ENCODE results near the gene FBXO24.
"Not testable (repeated sequence)": the region's sequence is repeated elsewhere in the genome, so short reads cannot be mapped to it uniquely, and the experiment has no call there.

The FBXO24 gene, protein sequence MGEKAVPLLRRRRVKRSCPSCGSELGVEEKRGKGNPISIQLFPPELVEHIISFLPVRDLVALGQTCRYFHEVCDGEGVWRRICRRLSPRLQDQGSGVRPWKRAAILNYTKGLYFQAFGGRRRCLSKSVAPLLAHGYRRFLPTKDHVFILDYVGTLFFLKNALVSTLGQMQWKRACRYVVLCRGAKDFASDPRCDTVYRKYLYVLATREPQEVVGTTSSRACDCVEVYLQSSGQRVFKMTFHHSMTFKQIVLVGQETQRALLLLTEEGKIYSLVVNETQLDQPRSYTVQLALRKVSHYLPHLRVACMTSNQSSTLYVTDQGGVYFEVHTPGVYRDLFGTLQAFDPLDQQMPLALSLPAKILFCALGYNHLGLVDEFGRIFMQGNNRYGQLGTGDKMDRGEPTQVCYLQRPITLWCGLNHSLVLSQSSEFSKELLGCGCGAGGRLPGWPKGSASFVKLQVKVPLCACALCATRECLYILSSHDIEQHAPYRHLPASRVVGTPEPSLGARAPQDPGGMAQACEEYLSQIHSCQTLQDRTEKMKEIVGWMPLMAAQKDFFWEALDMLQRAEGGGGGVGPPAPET

DNA sequence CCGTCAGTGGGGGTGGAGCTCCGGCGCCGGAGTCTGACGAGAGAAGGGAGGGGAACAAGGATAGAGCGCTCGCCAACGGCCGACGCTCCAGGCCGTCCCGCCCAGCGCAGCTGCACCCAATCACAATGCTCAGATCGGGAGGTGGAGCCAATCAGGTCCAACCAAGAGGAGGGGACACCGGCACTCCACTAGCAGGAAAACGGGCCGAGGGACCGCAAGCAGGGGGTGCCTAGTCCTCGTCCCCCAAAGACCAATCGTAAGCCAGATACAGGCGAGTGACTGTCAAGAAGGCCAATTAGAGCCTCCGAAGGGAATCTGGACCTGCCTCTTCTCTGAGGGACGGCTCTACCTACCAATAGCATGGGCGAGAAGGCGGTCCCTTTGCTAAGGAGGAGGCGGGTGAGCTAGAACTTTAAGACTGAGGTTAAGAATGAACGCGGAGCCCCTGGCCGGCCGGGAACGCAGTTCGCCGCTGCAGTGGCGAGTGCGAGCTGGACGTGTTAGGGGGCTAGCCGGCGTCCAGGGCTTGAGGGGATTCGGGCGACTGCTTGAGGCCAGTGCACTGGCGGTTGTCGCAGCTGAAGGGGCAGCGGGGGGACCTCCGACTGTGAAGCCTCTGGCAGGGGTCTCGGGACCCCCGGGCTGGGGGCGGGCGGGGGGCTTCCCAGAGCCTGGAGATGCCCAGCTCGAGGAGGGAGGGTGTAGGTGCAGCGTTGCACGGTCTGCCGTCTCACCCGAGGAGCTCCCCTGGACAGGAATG lies at the start of gene FBXO24:
TSS of gene FBXO24 (plus strand) at position 63 of the 760 bp plus-strand sequence. CDS start at position 361, 298 bp downstream.
- DNase-seq (ENCODE audit: low read depth, low spot score), result peak; percentile 98

DNA sequence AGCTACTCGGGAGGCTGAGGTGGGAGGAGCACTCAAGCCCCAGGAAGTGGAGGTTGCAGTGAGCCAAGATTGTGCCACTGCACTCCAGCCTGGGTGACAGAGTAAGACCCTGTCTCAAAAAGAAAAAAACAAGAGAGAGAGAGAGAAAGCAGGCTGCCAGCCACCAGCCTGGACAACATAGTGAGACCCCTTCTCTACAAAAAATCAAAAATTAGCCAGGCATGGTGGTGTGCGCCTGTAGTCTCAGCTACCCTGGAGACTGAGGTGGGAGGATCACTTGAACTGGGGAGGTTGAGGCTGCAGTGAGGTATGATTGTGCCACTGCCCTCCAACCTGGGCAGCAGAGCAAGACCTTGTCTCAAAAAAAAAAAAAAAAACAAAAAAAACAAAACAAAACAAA lies 49.4 kb upstream of the FBXO24 start:
- DNase-seq (ENCODE audit: low read depth, low spot score), result not testable (repeated sequence)

DNA sequence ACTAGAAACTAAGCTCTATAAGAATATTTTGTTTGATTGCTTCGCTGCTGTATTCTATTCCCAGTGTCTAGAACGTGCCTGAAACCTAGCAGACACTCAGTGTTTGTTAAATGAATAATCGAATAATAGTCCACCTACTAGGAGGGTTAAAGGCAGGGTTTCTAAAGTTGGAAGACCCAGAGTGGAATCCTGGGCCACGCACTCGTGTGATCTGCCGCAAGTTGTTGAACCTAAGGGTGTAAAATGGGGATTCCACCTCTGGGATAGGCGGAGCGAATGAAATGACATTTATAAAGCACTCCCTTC lies 47.8 kb upstream of the FBXO24 start:
- DNase-seq (ENCODE audit: low read depth, low spot score), result no peak

DNA sequence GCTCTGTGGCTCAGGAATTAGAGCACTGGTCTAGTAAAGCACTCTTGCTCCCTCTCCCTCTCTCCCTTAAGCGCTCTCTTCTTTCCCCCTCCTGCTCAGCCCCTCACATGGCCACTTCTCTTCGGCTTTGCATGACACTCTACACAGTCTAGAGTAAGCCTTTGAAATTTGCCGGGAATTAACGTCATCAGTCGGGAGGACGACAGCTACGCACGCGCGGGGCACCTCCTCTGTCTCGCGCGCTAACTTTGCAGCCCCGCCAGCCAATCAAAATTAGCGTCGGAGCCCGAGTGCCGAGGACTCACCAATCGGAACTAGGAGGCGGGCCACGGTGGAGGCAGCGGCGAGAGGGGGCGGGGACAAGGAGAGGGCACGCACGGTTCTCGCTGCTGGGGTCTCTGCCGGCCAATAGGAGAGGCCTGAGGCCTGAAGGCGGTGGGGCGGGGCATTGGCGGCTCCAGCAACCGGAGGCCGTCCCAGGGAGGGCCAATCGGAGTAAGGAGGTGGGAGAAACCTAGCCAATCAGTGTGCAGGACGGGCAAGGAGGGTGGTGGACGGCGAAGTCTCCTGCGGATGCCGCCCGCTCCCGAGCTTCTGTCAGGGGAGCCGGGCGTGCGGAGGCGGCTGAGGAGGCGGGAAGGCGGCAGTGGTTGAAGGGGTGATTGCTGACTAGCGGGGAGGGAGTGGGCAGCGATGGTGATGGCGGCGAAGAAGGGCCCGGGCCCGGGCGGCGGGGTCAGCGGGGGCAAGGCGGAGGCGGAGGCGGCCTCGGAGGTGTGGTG lies 47.3 kb upstream of the FBXO24 start, which contains the start of gene AGFG2:
TSS of gene AGFG2 (plus strand) at position 550 of the 782 bp plus-strand sequence. CDS start at position 694, 144 bp downstream.
- DNase-seq (ENCODE audit: low read depth, low spot score), result peak; percentile 97

DNA sequence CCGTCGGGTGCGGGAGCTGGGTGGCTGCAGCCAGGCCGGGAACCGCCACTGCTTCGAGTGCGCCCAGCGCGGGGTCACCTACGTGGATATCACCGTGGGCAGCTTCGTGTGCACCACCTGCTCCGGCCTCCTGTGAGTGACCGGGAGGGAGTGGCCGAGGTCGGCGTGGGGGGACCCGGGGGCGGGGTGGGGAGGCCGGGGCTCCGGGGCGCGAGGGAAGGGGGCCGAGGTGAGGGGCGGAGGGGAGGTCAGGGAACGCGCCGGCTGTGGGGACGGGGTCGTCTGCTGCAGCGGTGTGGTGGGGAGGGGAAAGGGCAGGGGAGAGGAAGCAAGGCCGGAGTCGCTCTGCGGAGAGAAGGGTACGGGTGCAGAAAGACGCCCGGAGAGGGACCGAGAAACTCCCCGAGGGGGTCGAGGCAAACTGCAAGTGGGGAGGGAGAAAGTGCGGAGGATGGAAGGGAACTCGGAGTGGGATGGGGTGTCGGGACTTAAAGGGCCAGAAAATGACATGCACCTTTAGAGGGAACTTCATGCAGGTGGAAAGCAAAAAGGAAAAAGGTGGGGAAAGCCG lies 46.6 kb upstream of the FBXO24 start:
- no peak for DNase-seq (ENCODE audit: low read depth, low spot score)

DNA sequence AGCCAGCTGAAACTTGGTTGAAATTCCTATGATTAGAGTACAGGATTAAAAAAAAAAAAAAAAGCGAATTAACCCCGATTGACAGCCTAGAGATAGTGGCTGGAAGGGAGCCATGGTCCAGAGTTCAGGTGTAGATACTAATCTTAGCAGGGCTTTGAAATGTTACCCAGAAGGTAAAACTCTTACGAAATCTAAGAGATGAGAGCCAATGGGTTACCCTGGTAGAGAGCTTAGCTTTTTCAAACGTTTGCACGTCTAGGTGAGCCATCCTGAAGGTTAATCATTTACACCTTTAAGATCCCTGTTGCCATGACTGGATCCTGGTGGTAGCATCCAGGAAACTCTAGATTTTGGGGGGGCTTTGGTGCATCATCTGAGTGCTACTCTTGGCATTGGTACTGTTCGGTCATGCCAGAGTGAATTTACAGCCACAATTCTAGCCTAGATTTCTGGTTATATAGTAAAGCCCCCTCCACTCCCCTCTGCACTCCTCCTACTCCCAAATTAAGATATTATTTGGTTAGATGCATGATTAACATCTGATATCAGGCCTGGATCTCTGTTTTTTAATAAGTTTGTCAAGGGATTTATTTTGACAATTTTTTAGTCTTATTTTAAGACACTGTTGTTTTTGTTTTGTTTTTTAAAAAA lies 45.9 kb upstream of the FBXO24 start:
- DNase-seq (ENCODE audit: low read depth, low spot score), result no peak

DNA sequence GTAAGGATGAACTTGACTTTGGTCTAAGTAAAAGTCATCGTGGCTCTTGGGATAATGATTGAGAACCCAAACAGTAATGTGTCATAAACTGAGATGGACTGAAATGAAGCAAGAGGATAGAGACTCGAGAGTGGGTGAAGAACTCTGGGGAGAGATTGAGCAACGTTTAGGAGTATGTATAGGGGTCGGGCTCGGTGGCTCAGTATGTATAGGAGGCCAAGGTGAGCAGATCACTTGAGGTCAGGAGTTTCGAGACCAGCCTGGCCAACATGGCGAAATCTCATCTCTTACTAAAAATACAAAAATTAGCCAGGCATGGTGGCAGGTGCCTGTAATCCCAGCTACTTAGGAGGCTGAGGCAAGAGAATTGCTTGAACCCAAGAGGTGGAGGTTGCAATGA lies 44.8 kb upstream of the FBXO24 start:
- not testable (repeated sequence) for DNase-seq (ENCODE audit: low read depth, low spot score)

DNA sequence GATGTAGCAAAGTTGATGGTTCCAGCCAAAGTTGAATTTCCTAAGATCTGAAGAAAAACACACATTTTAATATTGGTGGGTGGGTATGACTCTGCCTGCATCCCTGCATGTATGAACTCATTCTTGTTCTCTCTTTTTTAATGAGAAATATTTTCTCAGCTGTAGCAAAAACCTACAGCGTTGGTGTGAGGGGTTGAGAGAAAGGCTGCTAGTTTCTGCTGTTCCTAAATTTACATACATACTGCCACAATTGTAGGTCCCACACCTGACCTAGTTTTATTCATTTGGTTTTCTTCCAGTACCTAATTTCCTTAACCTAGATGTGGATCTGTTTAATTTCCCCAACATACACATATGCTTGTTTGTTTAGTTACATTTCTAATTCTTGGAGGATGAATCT lies 42.5 kb upstream of the FBXO24 start:
- no peak for DNase-seq (ENCODE audit: low read depth, low spot score)

DNA sequence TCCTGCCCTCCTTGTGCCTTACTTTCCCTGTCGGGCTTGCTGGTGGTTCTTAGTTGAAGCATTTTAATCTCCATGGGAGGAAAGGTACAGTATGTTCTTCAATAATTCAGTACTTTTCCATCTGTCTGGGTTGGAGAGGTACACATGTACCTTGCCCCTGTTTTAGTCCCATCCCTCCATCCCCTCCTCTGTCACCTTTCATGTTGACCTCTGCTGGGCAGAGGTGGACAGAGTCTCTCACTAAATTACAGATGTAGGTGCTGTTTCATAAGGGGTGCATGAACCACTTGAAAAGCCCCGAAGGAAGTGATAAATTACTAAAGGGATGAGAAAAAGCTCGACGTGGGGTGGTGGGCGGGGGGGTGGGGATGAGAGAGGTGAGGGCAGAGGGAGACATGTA lies 41.7 kb upstream of the FBXO24 start:
- DNase-seq (ENCODE audit: low read depth, low spot score), result no peak

DNA sequence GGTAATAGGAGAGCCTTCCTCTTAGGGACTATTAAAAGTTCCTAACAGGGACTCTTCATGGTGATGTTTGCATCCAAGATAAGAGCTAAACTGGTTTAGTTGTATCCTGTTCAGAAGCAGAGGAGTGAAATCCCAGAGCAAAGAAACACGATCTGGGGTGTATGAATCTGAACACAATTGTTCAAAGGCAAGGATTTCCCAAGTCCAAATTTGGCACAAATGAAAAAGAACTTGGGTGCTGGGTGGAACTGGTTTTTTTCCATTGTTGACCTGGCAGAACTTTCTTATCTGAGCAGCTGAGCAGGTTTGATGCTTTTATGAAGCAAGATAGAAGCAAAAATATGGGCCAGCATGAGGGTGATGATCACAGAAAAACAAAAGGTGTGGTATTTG lies 41.2 kb upstream of the FBXO24 start:
- no peak for DNase-seq (ENCODE audit: low read depth, low spot score)

DNA sequence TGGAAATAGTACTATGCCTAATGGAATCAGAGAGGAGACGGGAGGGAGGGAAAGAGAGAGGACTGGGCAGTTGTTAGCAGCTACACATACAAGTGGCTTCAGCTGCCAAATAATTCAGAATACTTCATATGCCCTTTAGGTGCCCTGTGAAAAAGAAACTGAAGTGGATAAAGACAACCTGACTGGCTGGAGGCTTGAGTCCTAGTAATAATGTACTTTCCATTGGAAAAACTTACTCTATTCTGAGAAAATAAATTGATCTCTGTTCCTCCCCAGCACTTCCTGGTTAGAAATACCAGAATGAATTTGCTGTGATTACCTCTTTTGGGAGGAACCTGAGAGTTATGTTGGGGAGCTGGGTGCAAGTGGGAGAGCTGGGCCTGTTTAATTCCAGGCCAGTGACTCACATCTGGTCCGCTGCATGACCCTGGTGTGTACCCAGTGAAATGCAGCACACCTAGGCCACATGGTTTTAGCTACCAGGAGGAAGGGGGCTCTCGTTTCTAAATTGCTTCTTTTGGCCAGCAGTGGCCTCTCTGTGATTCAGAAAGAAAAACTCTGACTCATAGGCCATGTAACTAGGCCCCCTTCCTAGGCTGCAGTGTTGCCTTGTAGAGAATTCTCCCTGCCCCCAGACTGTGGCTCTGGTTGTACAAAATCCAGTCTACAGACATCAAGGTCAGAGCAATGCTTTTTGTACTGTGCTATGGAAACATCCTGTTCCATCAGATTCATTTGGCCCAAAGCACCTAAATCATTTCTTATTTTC lies 40.6 kb upstream of the FBXO24 start:
- DNase-seq (ENCODE audit: low read depth, low spot score), result peak; percentile 47

DNA sequence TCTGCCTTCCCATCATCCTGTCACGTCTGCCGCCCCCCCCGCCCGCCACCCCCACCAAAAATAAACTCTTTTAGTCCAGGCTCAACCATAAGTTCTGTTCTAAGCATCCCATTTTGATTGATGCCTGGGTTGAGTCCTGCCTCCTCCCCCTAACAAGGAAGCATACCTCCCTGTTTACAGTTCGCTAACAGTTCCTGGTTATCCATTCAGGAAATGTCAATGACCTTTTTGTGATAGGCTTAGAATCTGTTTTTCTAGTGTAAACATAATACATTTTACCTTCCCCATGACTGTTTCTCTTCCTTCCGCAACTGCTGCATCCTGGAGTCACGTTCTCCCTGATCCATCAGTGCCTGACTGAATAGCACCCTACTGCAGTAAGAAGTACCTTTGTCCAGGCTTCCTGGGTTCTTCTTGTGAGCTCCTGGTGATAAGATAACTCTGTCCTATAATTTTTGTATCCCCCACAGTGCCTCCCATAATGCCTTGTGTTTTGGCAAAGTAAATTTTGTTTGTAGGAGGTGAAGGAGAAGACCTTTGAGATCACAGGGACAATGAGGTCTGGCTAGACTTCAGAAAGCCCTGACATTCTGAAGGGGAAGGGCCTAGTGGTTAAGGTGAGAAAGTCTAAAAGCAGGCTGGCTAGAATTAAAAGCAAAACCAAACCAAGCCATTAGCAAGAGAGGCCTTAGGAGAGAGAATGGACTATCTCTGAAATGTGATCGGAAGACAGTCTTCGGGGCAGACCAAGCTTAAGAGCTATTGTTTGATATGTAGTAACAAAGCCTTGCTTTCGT lies 39.8 kb upstream of the FBXO24 start:
- DNase-seq (ENCODE audit: low read depth, low spot score), result no peak

DNA sequence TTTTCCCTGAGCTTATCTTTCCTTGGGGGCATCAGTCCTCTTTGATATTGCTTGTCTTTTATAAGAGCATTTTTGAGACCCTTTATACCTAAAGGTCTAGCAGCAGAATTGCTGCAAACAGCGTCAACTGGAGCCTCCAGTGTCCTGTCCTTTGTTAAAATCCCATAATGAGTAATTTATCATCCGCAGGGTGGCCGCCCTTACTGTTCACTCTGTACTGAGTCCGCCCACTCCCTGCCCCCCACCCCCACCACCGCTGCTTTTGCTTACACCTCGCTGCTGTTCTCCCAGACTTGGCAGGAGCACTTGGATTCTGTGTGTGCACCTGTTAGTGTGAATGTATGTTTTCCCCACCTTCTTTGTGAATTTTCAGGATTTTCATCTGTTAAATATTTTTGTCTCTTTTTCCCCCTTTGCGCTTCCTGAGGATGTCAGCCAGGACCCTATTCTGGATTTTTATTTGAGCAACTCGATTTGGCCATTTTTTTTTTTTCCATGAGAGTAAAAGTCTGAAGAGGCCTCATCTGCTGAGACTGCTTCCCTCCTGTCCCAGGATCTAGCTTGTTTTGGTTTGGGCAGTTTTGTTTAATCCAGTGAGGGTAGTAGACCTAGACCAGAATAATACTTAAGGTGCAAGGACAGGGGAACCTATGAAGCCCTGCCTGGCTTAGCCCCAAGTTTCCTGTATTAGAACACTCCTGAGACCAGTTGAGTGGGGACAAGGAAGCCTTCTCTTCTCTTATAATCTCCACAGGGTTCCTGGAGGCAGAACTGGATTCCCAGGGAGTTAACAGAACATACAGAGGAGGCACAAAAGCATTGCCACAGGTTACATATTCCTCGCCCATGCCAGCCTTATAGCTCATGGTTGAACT lies 39.0 kb upstream of the FBXO24 start:
- DNase-seq (ENCODE audit: low read depth, low spot score), result no peak

DNA sequence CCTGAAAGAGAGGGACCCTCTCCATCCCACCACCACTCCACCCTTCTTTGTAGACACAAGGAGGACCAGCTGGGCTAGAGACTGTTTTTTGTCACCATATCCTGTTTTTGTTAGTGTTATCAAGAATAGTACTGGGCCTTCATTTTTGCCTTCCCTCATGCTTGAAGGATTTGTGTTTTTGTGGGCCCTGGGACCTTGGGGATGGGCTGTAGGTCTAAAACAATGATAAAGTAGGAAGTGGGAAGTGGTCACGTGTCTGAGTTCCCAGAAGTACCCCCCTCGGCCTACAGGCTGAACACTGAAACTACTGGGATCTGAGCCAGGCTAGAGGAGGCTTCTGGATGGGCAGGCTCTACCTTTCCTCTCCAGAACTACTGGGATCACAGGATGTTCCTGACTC lies 38.3 kb upstream of the FBXO24 start:
- DNase-seq (ENCODE audit: low read depth, low spot score), result no peak

DNA sequence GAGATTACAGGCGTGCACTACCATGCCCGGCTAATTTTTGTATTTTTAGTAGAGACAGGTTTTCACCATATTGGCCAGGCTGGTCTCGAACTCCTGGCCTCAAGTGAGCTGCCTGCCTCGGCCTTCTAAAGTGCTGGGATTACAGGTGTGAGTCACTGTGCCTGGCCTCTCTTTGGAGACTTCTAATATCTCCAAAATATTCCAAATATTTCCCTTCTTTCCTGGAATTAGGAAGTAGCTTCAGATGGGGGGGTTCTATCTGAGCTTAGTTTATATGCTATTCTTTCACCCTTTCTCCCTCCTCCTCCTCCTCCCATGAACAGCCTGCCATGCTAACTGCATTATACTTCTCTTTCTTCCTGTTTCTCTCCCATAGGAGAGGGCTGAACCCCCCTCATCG lies 37.7 kb upstream of the FBXO24 start:
- not testable (repeated sequence) for DNase-seq (ENCODE audit: low read depth, low spot score)

DNA sequence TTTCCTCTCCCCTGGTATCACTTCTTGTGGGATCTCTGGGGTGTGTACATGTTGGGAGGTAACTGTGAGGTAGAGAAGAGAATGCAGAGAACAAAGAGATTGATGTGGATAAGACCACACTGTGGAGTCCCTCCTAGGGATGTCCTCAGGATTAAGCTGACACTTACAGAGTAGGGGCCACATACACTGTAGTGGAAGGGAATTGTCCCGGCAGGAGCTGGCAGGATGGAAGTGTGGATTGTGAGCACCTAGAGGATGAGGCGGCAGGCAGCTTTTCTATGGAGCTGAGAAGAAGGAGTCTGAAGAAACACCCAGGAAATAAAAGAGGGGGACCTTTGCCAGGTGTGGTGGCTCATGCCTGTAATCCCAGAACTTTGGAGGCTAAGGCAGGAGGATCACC lies 33.6 kb upstream of the FBXO24 start:
- no peak for DNase-seq (ENCODE audit: low read depth, low spot score)

DNA sequence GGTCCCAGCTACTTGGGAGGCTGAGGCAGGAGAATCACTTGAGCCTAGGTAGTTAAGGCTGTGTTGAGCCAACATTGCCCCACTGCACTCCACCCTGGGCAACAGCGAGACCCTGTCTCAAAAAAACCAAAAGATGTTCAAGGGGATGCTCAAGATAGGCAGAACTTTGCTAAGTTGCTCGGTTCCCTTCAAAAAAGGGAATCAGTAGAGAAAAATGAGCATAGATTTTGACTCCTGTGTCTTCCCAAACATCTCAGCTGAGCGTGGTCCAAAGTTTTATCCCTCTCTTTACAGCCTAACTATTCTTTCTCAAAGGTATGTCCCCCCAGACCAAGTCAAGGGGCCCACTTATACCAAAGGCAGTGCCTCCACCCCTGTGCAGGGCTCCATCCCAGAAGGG lies 33.1 kb upstream of the FBXO24 start:
- no peak for DNase-seq (ENCODE audit: low read depth, low spot score)

DNA sequence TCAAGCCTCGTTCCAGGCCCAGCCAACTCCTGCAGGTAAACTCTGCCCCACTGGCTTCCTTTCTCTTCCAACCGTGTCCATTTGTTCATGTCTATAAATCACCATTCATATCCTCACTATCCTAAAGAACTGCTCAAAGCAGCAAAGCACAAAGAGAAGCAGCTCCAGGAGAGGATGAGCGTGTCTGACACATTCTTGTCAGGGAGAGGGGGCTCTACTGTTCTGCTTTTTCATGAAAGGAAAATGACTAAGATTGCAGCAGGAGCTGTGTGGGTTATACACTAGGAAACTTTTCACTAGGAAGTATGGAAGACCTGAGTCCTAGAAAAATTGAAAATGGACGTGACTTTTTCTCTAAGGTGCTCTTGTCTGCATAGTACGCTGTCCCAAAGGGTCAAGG lies 30.4 kb upstream of the FBXO24 start:
- DNase-seq (ENCODE audit: low read depth, low spot score), result no peak

Data from iPS DF 19.7 (cell line).